ENCODE measurements around the gene BCL11A. TPM values are rescaled to one million over a fixed set of nuclear protein-coding genes. Genes with fewer than 3 reads are reported as not detected.

The BCL11A gene
- total and polyA plus RNA-seq, 2 experiments from 2014 or later, result 3.5 to 8.9 TPM

GRCh38 chr2:60470340-60470739 lies 83.1 kb downstream of the BCL11A start:
- no peak for DNase-seq
- Histone ChIP-seq H3K4me1 (ENCODE audit: insufficient read depth) (peaks cover 16% of the 10 kb centered on the region), H3K36me3 (ENCODE audit: low read depth) (no peaks in the 10 kb centered on the region), H3K9me2 (ENCODE audit: insufficient read depth) (no peaks in the 10 kb centered on the region), H3K4me3 (no peak overlapping the region), H3K27me3 (replicated peaks; ENCODE audit: insufficient read depth) (no peaks in the 10 kb centered on the region), H3F3A (ENCODE audit: insufficient read depth) (peaks cover 16% of the 10 kb centered on the region), H3K4me2 (ENCODE audit: unreplicated experiment) (no peak overlapping the region), H3K9me3 (ENCODE audit: low read depth) (no peaks in the 10 kb centered on the region), H3K79me2 (ENCODE audit: insufficient read depth) (no peaks in the 10 kb centered on the region), H2AFZ (no peak overlapping the region), H4K20me1 (ENCODE audit: insufficient read depth) (no peaks in the 10 kb centered on the region), H3K27ac (no peak overlapping the region), H3K9ac (no peak overlapping the region)
- 96% methylated on average over 5 of the region's 5 CpGs for WGBS, 2 experiments (ENCODE audit: low coverage in 1 of 2, low lambda C conversion rate in 2 of 2, missing lambda C conversion rate in 2 of 2)
- in situ Hi-C loops (cut with MboI), result no loop called here
- TF ChIP-seq EZH2 (IDR thresholded peaks at IDR 0.05; ENCODE audit: insufficient read depth, poor library complexity, severe bottlenecking) (no peak), EZH2phosphoT487 (IDR thresholded peaks at IDR 0.05; ENCODE audit: insufficient read depth, low read depth) (no peak)

GRCh38 chr2:60469536-60470317 lies 83.7 kb downstream of the BCL11A start:
- no peak overlapping the region for H3K4me2 ChIP-seq (ENCODE audit: unreplicated experiment)
- H3K9me2 ChIP-seq (ENCODE audit: insufficient read depth), result no peaks in the 10 kb centered on the region
- no peaks in the 10 kb centered on the region for H3K9me3 ChIP-seq (ENCODE audit: low read depth)
- H3K4me1 ChIP-seq (ENCODE audit: insufficient read depth), result peaks cover 20% of the 10 kb centered on the region
- peaks cover 16% of the 10 kb centered on the region for H3F3A ChIP-seq (ENCODE audit: insufficient read depth)
- no peaks in the 10 kb centered on the region for H3K79me2 ChIP-seq (ENCODE audit: insufficient read depth)
- 95 to 97% methylated on average over 6 of the region's 6 CpGs for WGBS, 2 experiments (ENCODE audit: low coverage in 1 of 2, low lambda C conversion rate in 2 of 2, missing lambda C conversion rate in 2 of 2)
- no peak for DNase-seq
- H3K27me3 ChIP-seq (replicated peaks; ENCODE audit: insufficient read depth), result no peaks in the 10 kb centered on the region
- in situ Hi-C loops (cut with MboI), result no loop called here
- H3K27ac ChIP-seq, result no peak overlapping the region
- TF ChIP-seq EZH2 (IDR thresholded peaks at IDR 0.05; ENCODE audit: insufficient read depth, poor library complexity, severe bottlenecking) (no peak), EZH2phosphoT487 (IDR thresholded peaks at IDR 0.05; ENCODE audit: insufficient read depth, low read depth) (no peak)
- no peak overlapping the region for H3K4me3 ChIP-seq
- H3K9ac ChIP-seq, result no peak overlapping the region
- no peaks in the 10 kb centered on the region for H3K36me3 ChIP-seq (ENCODE audit: low read depth)
- H2AFZ ChIP-seq, result no peak overlapping the region
- H4K20me1 ChIP-seq (ENCODE audit: insufficient read depth), result no peaks in the 10 kb centered on the region

GRCh38 chr2:60468382-60469085 lies 84.9 kb downstream of the BCL11A start:
- no peaks in the 10 kb centered on the region for H3K79me2 ChIP-seq (ENCODE audit: insufficient read depth)
- no peaks in the 10 kb centered on the region for H4K20me1 ChIP-seq (ENCODE audit: insufficient read depth)
- TF ChIP-seq EZH2phosphoT487 (IDR thresholded peaks at IDR 0.05; ENCODE audit: insufficient read depth, low read depth), result no peak
- TF ChIP-seq EZH2 (IDR thresholded peaks at IDR 0.05; ENCODE audit: insufficient read depth, poor library complexity, severe bottlenecking), result no peak
- no peak overlapping the region for H2AFZ ChIP-seq
- in situ Hi-C loops (cut with MboI), result no loop called here
- peaks cover 20% of the 10 kb centered on the region for H3K4me1 ChIP-seq (ENCODE audit: insufficient read depth)
- DNase-seq, result peak; percentile 61
- H3K9me3 ChIP-seq (ENCODE audit: low read depth), result no peaks in the 10 kb centered on the region
- no peaks in the 10 kb centered on the region for H3K9me2 ChIP-seq (ENCODE audit: insufficient read depth)
- no peak overlapping the region for H3K4me3 ChIP-seq
- no peak overlapping the region for H3K4me2 ChIP-seq (ENCODE audit: unreplicated experiment)
- H3K27ac ChIP-seq, result peak overlapping the region; percentile 46
- 54 to 60% methylated on average over 7 of the region's 7 CpGs for WGBS, 2 experiments (ENCODE audit: low coverage in 1 of 2, low lambda C conversion rate in 2 of 2, missing lambda C conversion rate in 2 of 2)
- H3F3A ChIP-seq (ENCODE audit: insufficient read depth), result peaks cover 16% of the 10 kb centered on the region
- no peaks in the 10 kb centered on the region for H3K27me3 ChIP-seq (replicated peaks; ENCODE audit: insufficient read depth)
- no peaks in the 10 kb centered on the region for H3K36me3 ChIP-seq (ENCODE audit: low read depth)
- peak overlapping the region; percentile 29; the same call in 1 of the 2 replicates for H3K9ac ChIP-seq

GRCh38 chr2:60466161-60466702 lies 87.2 kb downstream of the BCL11A start:
- Histone ChIP-seq H3K9me3 (ENCODE audit: low read depth) (no peaks in the 10 kb centered on the region), H3K4me2 (ENCODE audit: unreplicated experiment) (no peak overlapping the region), H3K36me3 (ENCODE audit: low read depth) (no peaks in the 10 kb centered on the region), H4K20me1 (ENCODE audit: insufficient read depth) (no peaks in the 10 kb centered on the region), H2AFZ (no peak overlapping the region), H3K27me3 (replicated peaks; ENCODE audit: insufficient read depth) (no peaks in the 10 kb centered on the region), H3K4me3 (no peak overlapping the region), H3F3A (ENCODE audit: insufficient read depth) (peaks cover 16% of the 10 kb centered on the region), H3K9me2 (ENCODE audit: insufficient read depth) (no peaks in the 10 kb centered on the region), H3K4me1 (ENCODE audit: insufficient read depth) (peaks cover 20% of the 10 kb centered on the region), H3K9ac (no peak overlapping the region), H3K79me2 (ENCODE audit: insufficient read depth) (no peaks in the 10 kb centered on the region), H3K27ac (no peak overlapping the region)
- no peak for DNase-seq
- in situ Hi-C loops (cut with MboI), result no loop called here
- WGBS, 2 experiments (ENCODE audit: low coverage in 1 of 2, low lambda C conversion rate in 2 of 2, missing lambda C conversion rate in 2 of 2), result 82 to 83% methylated on average over 3 of the region's 3 CpGs
- no peak for TF ChIP-seq EZH2 (IDR thresholded peaks at IDR 0.05; ENCODE audit: insufficient read depth, poor library complexity, severe bottlenecking)

All from GM23248 (cell line).